ENCODE data around the gene ADARB1. TPM values are rescaled to one million over a fixed set of nuclear protein-coding genes. Genes with fewer than 3 reads are reported as not detected.

Gene ADARB1
- total and polyA plus RNA-seq, 2 of the 4 experiments (the other 2 are of a cell fraction), result 39.8 to 47.3 TPM

DNA sequence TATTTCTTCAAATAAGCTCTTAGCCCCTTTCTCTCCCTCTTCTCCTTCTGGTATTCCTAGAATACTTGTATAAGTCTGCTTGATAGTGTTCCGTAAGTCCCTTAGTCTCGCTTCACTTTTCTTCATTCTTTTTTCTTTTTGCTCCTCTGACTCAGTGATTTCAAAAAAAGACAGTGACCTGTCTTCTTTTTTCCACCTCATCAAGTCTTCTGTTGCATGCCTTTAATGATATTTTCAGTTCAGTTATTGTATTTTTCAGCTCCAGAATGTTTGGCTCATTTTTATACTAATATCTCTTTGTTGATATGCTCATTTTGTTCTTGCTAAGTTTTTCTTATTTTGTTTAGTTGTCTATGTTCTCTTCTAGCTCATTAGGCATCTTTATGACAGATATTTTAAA lies 115.6 kb downstream of the ADARB1 start:
- WGBS, 2 experiments (ENCODE audit: extremely low coverage in 2 of 2, insufficient read length in 1 of 2), result no CpG with 5 or more reads among the region's 2 CpGs
- TF ChIP-seq NFE2L2 (IDR thresholded peaks at IDR 0.05; ENCODE audit: low read depth, low read length), result no peak
- no peak for TF ChIP-seq MAZ (IDR thresholded peaks at IDR 0.05; ENCODE audit: borderline replicate concordance, low read depth, low read length)
- TF ChIP-seq, protein P1, sequence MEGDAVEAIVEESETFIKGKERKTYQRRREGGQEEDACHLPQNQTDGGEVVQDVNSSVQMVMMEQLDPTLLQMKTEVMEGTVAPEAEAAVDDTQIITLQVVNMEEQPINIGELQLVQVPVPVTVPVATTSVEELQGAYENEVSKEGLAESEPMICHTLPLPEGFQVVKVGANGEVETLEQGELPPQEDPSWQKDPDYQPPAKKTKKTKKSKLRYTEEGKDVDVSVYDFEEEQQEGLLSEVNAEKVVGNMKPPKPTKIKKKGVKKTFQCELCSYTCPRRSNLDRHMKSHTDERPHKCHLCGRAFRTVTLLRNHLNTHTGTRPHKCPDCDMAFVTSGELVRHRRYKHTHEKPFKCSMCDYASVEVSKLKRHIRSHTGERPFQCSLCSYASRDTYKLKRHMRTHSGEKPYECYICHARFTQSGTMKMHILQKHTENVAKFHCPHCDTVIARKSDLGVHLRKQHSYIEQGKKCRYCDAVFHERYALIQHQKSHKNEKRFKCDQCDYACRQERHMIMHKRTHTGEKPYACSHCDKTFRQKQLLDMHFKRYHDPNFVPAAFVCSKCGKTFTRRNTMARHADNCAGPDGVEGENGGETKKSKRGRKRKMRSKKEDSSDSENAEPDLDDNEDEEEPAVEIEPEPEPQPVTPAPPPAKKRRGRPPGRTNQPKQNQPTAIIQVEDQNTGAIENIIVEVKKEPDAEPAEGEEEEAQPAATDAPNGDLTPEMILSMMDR (conservative IDR thresholded peaks at IDR 0.05; ENCODE audit: low read depth, low read length), result no peak
- no peak for TF ChIP-seq MXI1 (IDR thresholded peaks at IDR 0.05; ENCODE audit: borderline replicate concordance, low read depth, low read length)
- TF ChIP-seq, protein P2, sequence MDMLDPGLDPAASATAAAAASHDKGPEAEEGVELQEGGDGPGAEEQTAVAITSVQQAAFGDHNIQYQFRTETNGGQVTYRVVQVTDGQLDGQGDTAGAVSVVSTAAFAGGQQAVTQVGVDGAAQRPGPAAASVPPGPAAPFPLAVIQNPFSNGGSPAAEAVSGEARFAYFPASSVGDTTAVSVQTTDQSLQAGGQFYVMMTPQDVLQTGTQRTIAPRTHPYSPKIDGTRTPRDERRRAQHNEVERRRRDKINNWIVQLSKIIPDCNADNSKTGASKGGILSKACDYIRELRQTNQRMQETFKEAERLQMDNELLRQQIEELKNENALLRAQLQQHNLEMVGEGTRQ (IDR thresholded peaks at IDR 0.05; ENCODE audit: low read depth, low read length), result no peak
- TF ChIP-seq, protein P3, sequence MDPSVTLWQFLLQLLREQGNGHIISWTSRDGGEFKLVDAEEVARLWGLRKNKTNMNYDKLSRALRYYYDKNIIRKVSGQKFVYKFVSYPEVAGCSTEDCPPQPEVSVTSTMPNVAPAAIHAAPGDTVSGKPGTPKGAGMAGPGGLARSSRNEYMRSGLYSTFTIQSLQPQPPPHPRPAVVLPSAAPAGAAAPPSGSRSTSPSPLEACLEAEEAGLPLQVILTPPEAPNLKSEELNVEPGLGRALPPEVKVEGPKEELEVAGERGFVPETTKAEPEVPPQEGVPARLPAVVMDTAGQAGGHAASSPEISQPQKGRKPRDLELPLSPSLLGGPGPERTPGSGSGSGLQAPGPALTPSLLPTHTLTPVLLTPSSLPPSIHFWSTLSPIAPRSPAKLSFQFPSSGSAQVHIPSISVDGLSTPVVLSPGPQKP (IDR thresholded peaks at IDR 0.05; ENCODE audit: borderline replicate concordance, low read depth, low read length), result no peak

More for the DNA sequence above, 115.6 kb downstream of the ADARB1 start:
- H2BK15ac ChIP-seq (ENCODE audit: low read depth, low read length), result no peak overlapping the region
- no peak for DNase-seq
- dilution Hi-C loops (cut with HindIII; ENCODE audit: low sequenced_read_pairs, unreplicated experiment) (no loop called here), in situ Hi-C loops (cut with MboI; ENCODE audit: low sequenced_read_pairs) (no loop called here), intact Hi-C loops (cut with micrococcal nuclease) (no loop called here)
- no peak overlapping the region for H2BK120ac ChIP-seq (ENCODE audit: low read depth, low read length)
- no peak for ATAC-seq (ENCODE audit: low read depth)
- no peak overlapping the region for H3K56ac ChIP-seq (ENCODE audit: extremely low read depth, insufficient read depth, low read length)
- H3K14ac ChIP-seq (replicated peaks; ENCODE audit: low read depth, low read length), result no peak overlapping the region
- no peak overlapping the region for H3K4me2 ChIP-seq (ENCODE audit: low read depth, low read length)
- H4K5ac ChIP-seq (ENCODE audit: low read depth, low read length), result no peak overlapping the region
- H3K9ac ChIP-seq (ENCODE audit: low read depth, low read length), result no peak overlapping the region
- POLR2A ChIA-PET (ENCODE audit: unreplicated experiment), result no interaction called here
- no peak overlapping the region for H3K4me3 ChIP-seq (ENCODE audit: insufficient read depth, low read depth, low read length)
- H4K91ac ChIP-seq (ENCODE audit: insufficient read depth, low read depth, low read length), result no peak overlapping the region
- no peak overlapping the region for H3K23ac ChIP-seq (ENCODE audit: low read depth, low read length)
- no peak overlapping the region for H3K18ac ChIP-seq (ENCODE audit: low read depth, low read length)
- no peaks in the 10 kb centered on the region; the same call in 1 of the 2 replicates for H3K4me1 ChIP-seq (ENCODE audit: control insufficient read depth, insufficient read depth, low read length)
- H4K20me1 ChIP-seq (ENCODE audit: insufficient read depth, low read length), result peaks cover 4% of the 10 kb centered on the region
- H2AK5ac ChIP-seq (ENCODE audit: low read depth, low read length), result no peak overlapping the region
- H3K9me1 ChIP-seq (ENCODE audit: insufficient read depth, low read length), result peaks cover 6% of the 10 kb centered on the region; the same call in 1 of the 2 replicates
- H2BK5ac ChIP-seq (ENCODE audit: low read depth, low read length, poor library complexity, severe bottlenecking), result no peak overlapping the region
- no peak overlapping the region for H3K4ac ChIP-seq (ENCODE audit: low read depth, low read length)
- H4K8ac ChIP-seq (ENCODE audit: low read depth in 2 of 2, low read length in 2 of 2), result no peak overlapping the region
- H2AK9ac ChIP-seq (replicated peaks; ENCODE audit: low read depth, low read length, poor library complexity), result no peak overlapping the region
- CTCF ChIA-PET, result no interaction called here
- no peaks in the 10 kb centered on the region for H3K27me3 ChIP-seq (ENCODE audit: control insufficient read depth, insufficient read depth, low read length)
- BruUV-seq (replicated peaks), result no TSS peak
- H3K36me3 ChIP-seq (ENCODE audit: control insufficient read depth, insufficient read depth, low read length), result peaks cover 47% of the 10 kb centered on the region
- peaks cover 26 to 34% of the 10 kb centered on the region in 2 experiments for H3K79me1 ChIP-seq (ENCODE audit: low read depth in 1 of 2, low read length in 2 of 2)
- peaks cover 25% of the 10 kb centered on the region for H3K9me3 ChIP-seq (ENCODE audit: control insufficient read depth, insufficient read depth, low read length)
- H3K27ac ChIP-seq (ENCODE audit: insufficient read depth, low read length), result no peak overlapping the region
- H2AFZ ChIP-seq (replicated peaks; ENCODE audit: low read length, poor library complexity), result no peak overlapping the region
- H2BK20ac ChIP-seq (ENCODE audit: low read depth, low read length), result no peak overlapping the region

Data from IMR-90 (cell line).